Sigmoid colon (tissue), 3 donors: ENCODE data around the gene APBB1IP.

Source experiments
- CTCF ChIP-seq, 4 experiments: fragments of 450-650 bp in 3 of 4; fragments of 200-600 bp in 1 of 4; IDR thresholded peaks; one replicate each; pipeline ENCODE4 v1.5.1; 2016 to 2019; ENCODE audit warnings: antibody characterized with exemption in 4 of 4, mild to moderate bottlenecking in 3 of 4, moderate library complexity in 2 of 4
- POLR2A ChIP-seq, 2 donors: fragments of 450-650 bp; IDR thresholded peaks; one replicate each; pipeline ENCODE4 v1.6.1; 2016; ENCODE audit warnings: antibody characterized with exemption in 2 of 2, mild to moderate bottlenecking in 2 of 2, moderate library complexity in 2 of 2

- TF ChIP-seq CTCF (IDR thresholded peaks at IDR 0.05) (no peak), POLR2A (IDR thresholded peaks at IDR 0.05) (no peak)
These were observed 39.4 kb downstream of the APBB1IP start for GRCh38 chr10:26477501-26477900.
